Stomach (tissue), 9 donors: Measurements from ENCODE around the gene PCDH1. TPM values are rescaled to one million over a fixed set of nuclear protein-coding genes. Genes with fewer than 3 reads are reported as not detected.
A peak's percentile ranks its signal among the peaks of the same experiment; 100 is the strongest.
"Not testable (repeated sequence)": the region's sequence is repeated elsewhere in the genome, so short reads cannot be mapped to it uniquely, and the experiment has no call there.

Experiments
- DNase-seq, 2 donors: peaks; one replicate each; pipeline versions ENCODE4 v3.0.0 to v3.0.0-alpha.2; 2013 to 2019
- H3K27ac ChIP-seq, 5 donors: fragments of 200-600 bp in 4 of 5; sonication (generic) in 4 of 5; one replicate each; pipeline ENCODE4 v1.5.1; 2013 to 2019; ENCODE audit warnings: mild to moderate bottlenecking in 1 of 5, moderate library complexity in 1 of 5
- H3K27me3 ChIP-seq, 3 donors: fragments of 200-600 bp; sonication (generic); one replicate each; pipeline ENCODE4 v1.5.1; 2017 to 2019; ENCODE audit warnings: mixed run types in 1 of 3
- H3K36me3 ChIP-seq, 4 donors: fragments of 200-600 bp; sonication (generic); 1 replicate in 3 of 4; 2 replicates in 1 of 4; pipeline ENCODE4 v1.5.1; 2016 to 2019
- H3K4me1 ChIP-seq, 4 donors: fragments of 200-600 bp; sonication (generic); one replicate each; pipeline ENCODE4 v1.5.1; 2016 to 2019
- H3K4me3 ChIP-seq, 4 donors: fragments of 200-600 bp; sonication (generic) in 3 of 4; one replicate each; pipeline ENCODE4 v1.5.1; 2016 to 2019; ENCODE audit warnings: mild to moderate bottlenecking in 1 of 4
- H3K9me3 ChIP-seq, 4 donors: fragments of 200-600 bp; sonication (generic); one replicate each; pipeline ENCODE4 v1.5.1; 2016 to 2019
- CTCF ChIP-seq, 7 experiments: fragments of 450-650 bp in 4 of 7; fragments of 200-600 bp in 3 of 7; sonication (generic) in 3 of 7; IDR thresholded peaks; one replicate each; pipeline ENCODE4 v1.5.1; 2016 to 2019; ENCODE audit warnings: antibody characterized with exemption in 7 of 7, control low read depth in 2 of 7, mild to moderate bottlenecking in 1 of 7
- EP300 ChIP-seq: sonication (generic); formaldehyde crosslinking; IDR thresholded peaks from one replicate; pipeline ENCODE4 v1.6.1; 2017; ENCODE audit warnings: antibody characterized with exemption
- POLR2A ChIP-seq, 4 donors: fragments of 450-650 bp; IDR thresholded peaks; one replicate each; pipeline ENCODE4 v1.6.1; 2016; ENCODE audit warnings: antibody characterized with exemption in 4 of 4, control low read depth in 2 of 4, mild to moderate bottlenecking in 1 of 4, moderate library complexity in 1 of 4
- POLR2AphosphoS5 ChIP-seq, 3 donors: sonication (generic); formaldehyde crosslinking; IDR thresholded peaks; one replicate each; pipeline ENCODE4 v1.6.1; 2016; ENCODE audit warnings: antibody characterized with exemption in 3 of 3
- WGBS, 5 donors: extraction: QIAGEN DNeasy Blood & Tissue Kit in 3 of 5; methylation state at CpG; one replicate each; pipeline versions ENCODE4 v1.1.5 to v1.1.7; 2013 to 2018; 5-methylcytosine and 5-hydroxymethylcytosine counted together
- intact Hi-C: fragments of 100-400 bp; cut with DNase I; formaldehyde crosslinking; loops from one replicate; pipeline ENCODE4 v1.15.1; 2023; ENCODE audit warnings: low total_unique reads
- polyA plus RNA-seq, 3 donors: library from polyadenylated mRNA; stranded (reverse); fragments of 200-250 nt; gene quantifications; one replicate each; pipeline ENCODE4 v1.2.3, GENCODE V29; 2013
- total RNA-seq, 5 donors: library from RNA; depleted of rRNA; stranded (reverse); fragments of >200 nt; gene quantifications; one replicate each; pipeline versions ENCODE4 v1.1.0 to v1.2.3, GENCODE V29; 2014 to 2016
- donor health status: healthy with polysubstance abuse.
- donor health status: Bipolar disorder and iron deficiency.
- donor health status: healthy.

Gene PCDH1
- total and polyA plus RNA-seq, 8 donors = 8.7 to 96.9 (median 43.6) TPM

GRCh38 chr5:141821430-141821925 is 56.7 kb downstream of the PCDH1 start:
- Histone ChIP-seq H3K27ac (peak overlapping the region in 4 of 5 donors; percentile 65 to 74 (median 68)), H3K4me3 (no peak overlapping the region), H3K9me3 (no peaks in the 10 kb centered on the region)

GRCh38 chr5:141820686-141821085 is 57.5 kb downstream of the PCDH1 start:
- DNase-seq, H3K36me3 ChIP-seq, intact Hi-C loops, H3K9me3 ChIP-seq, H3K4me3 ChIP-seq: not testable (repeated sequence)
- Histone ChIP-seq H3K27me3 (peaks cover 0 to 13% (median under 1%) of the 10 kb centered on the region in 3 donors), H3K4me1 (peaks cover 0 to 11% (median 0%) of the 10 kb centered on the region in 4 donors), H3K27ac (peak overlapping the region in 3 of 5 donors; percentile 65 to 74 (median 68))
- WGBS, 5 donors = 85 to 92% (median 91%) methylated on average over 11 to 15 of the region's 15 CpGs

More at GRCh38 chr5:141821430-141821925, 56.7 kb downstream of the PCDH1 start:
- WGBS, 5 donors = 53 to 71% (median 68%) methylated on average over 3 of the region's 3 CpGs
- H3K4me1 ChIP-seq = peaks cover 0 to 11% (median 0%) of the 10 kb centered on the region in 4 donors
- TF ChIP-seq EP300 (no peak), POLR2A (IDR thresholded peaks at IDR 0.05) (no peak), POLR2AphosphoS5 (IDR thresholded peaks at IDR 0.05) (no peak), CTCF (IDR thresholded peaks at IDR 0.05) (no peak)
- peaks cover 0 to 17% (median 3%) of the 10 kb centered on the region in 3 donors for H3K27me3 ChIP-seq
- no peaks in the 10 kb centered on the region for H3K36me3 ChIP-seq
- DNase-seq = peak in 1 of 2 donors; percentile 65
- intact Hi-C loops = no loop called here

GRCh38 chr5:141817631-141818030 is 60.6 kb downstream of the PCDH1 start:
- Histone ChIP-seq H3K4me3 (no peak overlapping the region), H3K36me3 (no peaks in the 10 kb centered on the region), H3K27ac (peak overlapping the region in 1 of 5 donors; percentile 20), H3K9me3 (no peaks in the 10 kb centered on the region), H3K27me3 (peaks cover 0 to 25% (median 0%) of the 10 kb centered on the region in 3 donors), H3K4me1 (peaks cover 0 to 9% (median 0%) of the 10 kb centered on the region in 4 donors)
- TF ChIP-seq CTCF (IDR thresholded peaks at IDR 0.05) (no peak), EP300 (no peak), POLR2A (IDR thresholded peaks at IDR 0.05) (no peak), POLR2AphosphoS5 (IDR thresholded peaks at IDR 0.05) (no peak)
- intact Hi-C loops = loop anchor here (5.0 kb wide), 1 partner anchor 65 kb away; no protein-coding TSS in a partner anchor
- WGBS, 5 donors = 74 to 82% (median 81%) methylated on average over 6 of the region's 6 CpGs
- no peak for DNase-seq

- H3K27me3 ChIP-seq = peaks cover 0 to 34% (median 2%) of the 10 kb centered on the region in 3 donors
- no peaks in the 10 kb centered on the region for H3K36me3 ChIP-seq
- no peak overlapping the region for H3K4me3 ChIP-seq
- 36 to 55% (median 48%) methylated on average over 11 of the region's 11 CpGs for WGBS, 5 donors
- H3K4me1 ChIP-seq = peaks cover under 1 to 8% (median 4%) of the 10 kb centered on the region in 4 donors
- TF ChIP-seq POLR2A (IDR thresholded peaks at IDR 0.05) (no peak), POLR2AphosphoS5 (IDR thresholded peaks at IDR 0.05) (no peak), EP300 (no peak), CTCF (IDR thresholded peaks at IDR 0.05) (no peak)
- peak in 1 of 2 donors; percentile 55 for DNase-seq
- no peaks in the 10 kb centered on the region for H3K9me3 ChIP-seq
- intact Hi-C loops = loop anchor here (5.0 kb wide), 1 partner anchor 66 kb away; no protein-coding TSS in a partner anchor
- peak overlapping the region in 3 of 5 donors; percentile 34 to 58 (median 44) for H3K27ac ChIP-seq
Measured at GRCh38 chr5:141816598-141817399, 61.4 kb downstream of the PCDH1 start.
